HEK293 (cell line): ENCODE data around the gene CXXC1.

Experiments used
- AEBP2 ChIP-seq: fragments of 450-650 bp; formaldehyde crosslinking; IDR thresholded peaks from 2 replicates; pipeline ENCODE4 v1.5.1; 2016; ENCODE audit warnings: missing biosample characterization, missing genetic modification characterization, borderline replicate concordance
- KLF9 ChIP-seq: fragments of 450-650 bp; formaldehyde crosslinking; IDR thresholded peaks from 2 replicates; pipeline ENCODE4 v1.5.1; 2016; ENCODE audit warnings: missing biosample characterization, missing genetic modification characterization, low read depth
- MEIS1 ChIP-seq: sonication (generic); formaldehyde crosslinking; IDR thresholded peaks from 2 replicates; pipeline ENCODE4 v1.8.1; 2022; ENCODE audit warnings: missing genetic modification reagents, mild to moderate bottlenecking, borderline replicate concordance
- OVOL3 ChIP-seq: fragments of 450-650 bp; formaldehyde crosslinking; IDR thresholded peaks from 2 replicates; pipeline ENCODE4 v1.5.1; 2016; ENCODE audit warnings: missing biosample characterization, missing genetic modification characterization
- PRDM10 ChIP-seq: fragments of 450-650 bp; formaldehyde crosslinking; IDR thresholded peaks from 2 replicates; pipeline ENCODE4 v1.5.1; 2016; ENCODE audit warnings: missing biosample characterization, missing genetic modification characterization
- YY1 ChIP-seq: fragments of 450-650 bp; formaldehyde crosslinking; IDR thresholded peaks from 2 replicates; pipeline ENCODE4 v1.5.1; 2018; ENCODE audit warnings: missing biosample characterization, missing genetic modification characterization
- ZBTB10 ChIP-seq: fragments of 450-650 bp; formaldehyde crosslinking; IDR thresholded peaks from 2 replicates; pipeline ENCODE4 v1.5.1; 2016; ENCODE audit warnings: missing biosample characterization, missing genetic modification characterization
- ZBTB44 ChIP-seq: fragments of 450-650 bp; IDR thresholded peaks from 2 replicates; pipeline ENCODE4 v1.5.1; 2018; ENCODE audit warnings: missing biosample characterization, mild to moderate bottlenecking, missing genetic modification characterization
- ZBTB49 ChIP-seq: fragments of 450-650 bp; formaldehyde crosslinking; IDR thresholded peaks from 2 replicates; pipeline ENCODE4 v1.5.1; 2016; ENCODE audit warnings: missing biosample characterization, missing genetic modification characterization, low read depth
- ZBTB7A ChIP-seq: fragments of 450-650 bp; formaldehyde crosslinking; IDR thresholded peaks from 2 replicates; pipeline ENCODE4 v1.5.1; 2016; ENCODE audit warnings: low read depth, missing biosample characterization, missing genetic modification characterization
- ZNF132 ChIP-seq: fragments of 450-650 bp; formaldehyde crosslinking; IDR thresholded peaks from 2 replicates; pipeline ENCODE4 v1.5.1; 2017; ENCODE audit warnings: missing biosample characterization, missing genetic modification characterization, borderline replicate concordance
- ZNF184 ChIP-seq: fragments of 450-650 bp; IDR thresholded peaks from 2 replicates; pipeline ENCODE4 v1.5.1; 2018; ENCODE audit warnings: missing biosample characterization, mild to moderate bottlenecking, missing genetic modification characterization
- ZNF19 ChIP-seq: fragments of 450-650 bp; formaldehyde crosslinking; IDR thresholded peaks from 2 replicates; pipeline ENCODE4; 2016; ENCODE audit warnings: missing biosample characterization, missing genetic modification characterization, low read depth
- ZNF26 ChIP-seq: fragments of 450-650 bp; formaldehyde crosslinking; IDR thresholded peaks from 2 replicates; pipeline ENCODE4 v1.5.1; 2016; ENCODE audit warnings: missing biosample characterization, missing genetic modification characterization
- ZNF362 ChIP-seq: fragments of 450-650 bp; formaldehyde crosslinking; IDR thresholded peaks from 2 replicates; pipeline ENCODE4 v1.5.1; 2016; ENCODE audit warnings: missing biosample characterization, missing genetic modification characterization
- ZNF37A ChIP-seq: fragments of 450-650 bp; IDR thresholded peaks from 2 replicates; pipeline ENCODE4 v1.5.1; 2018; ENCODE audit warnings: missing biosample characterization, missing genetic modification characterization
- ZNF391 ChIP-seq: fragments of 450-650 bp; formaldehyde crosslinking; IDR thresholded peaks from 2 replicates; pipeline ENCODE4 v1.5.1; 2016; ENCODE audit warnings: low read depth, missing biosample characterization, missing genetic modification characterization, borderline replicate concordance
- ZNF549 ChIP-seq: fragments of 450-650 bp; IDR thresholded peaks from 2 replicates; pipeline ENCODE4 v1.5.1; 2018; ENCODE audit warnings: missing biosample characterization, missing genetic modification characterization, mild to moderate bottlenecking, inconsistent platforms, moderate library complexity
- ZNF585B ChIP-seq: fragments of 450-650 bp; formaldehyde crosslinking; IDR thresholded peaks from 2 replicates; pipeline ENCODE4 v1.5.1; 2016; ENCODE audit warnings: missing biosample characterization, missing genetic modification characterization
- ZNF677 ChIP-seq: fragments of 450-650 bp; IDR thresholded peaks from 2 replicates; pipeline ENCODE4 v1.5.0; 2018; ENCODE audit warnings: missing biosample characterization, mild to moderate bottlenecking, missing genetic modification characterization, moderate library complexity
- ZNF747 ChIP-seq: fragments of 450-650 bp; formaldehyde crosslinking; IDR thresholded peaks from 2 replicates; pipeline ENCODE4 v1.5.1; 2016; ENCODE audit warnings: missing biosample characterization, missing genetic modification characterization
- ZNF785 ChIP-seq: fragments of 450-650 bp; formaldehyde crosslinking; IDR thresholded peaks from 2 replicates; pipeline ENCODE4 v1.5.1; 2016; ENCODE audit warnings: missing biosample characterization, missing genetic modification characterization
- ZXDB ChIP-seq: fragments of 450-650 bp; formaldehyde crosslinking; IDR thresholded peaks from 2 replicates; pipeline ENCODE4 v1.5.1; 2016; ENCODE audit warnings: missing biosample characterization, missing genetic modification characterization

CXXC1 gene

GRCh38 chr18:50287441-50288347, at the start of gene CXXC1 (continued):
- no peak for TF ChIP-seq ZNF362 (tag by site-specific recombination)
- TF ChIP-seq ZNF37A (tag by site-specific recombination) = no peak
- TF ChIP-seq AEBP2 (tag by site-specific recombination) = no peak
- TF ChIP-seq MEIS1 (CRISPR knock-in tag) = no peak
- TF ChIP-seq ZNF26 (tag by site-specific recombination) = no peak
- no peak for TF ChIP-seq ZNF19 (tag by site-specific recombination)
- no peak for TF ChIP-seq ZNF132 (tag by site-specific recombination)
- TF ChIP-seq PRDM10 (tag by site-specific recombination) = no peak; the same call in 1 of the 2 replicates
- TF ChIP-seq ZBTB10 (tag by site-specific recombination) = peak; percentile 77; the same call in 1 of the 2 replicates
- no peak for TF ChIP-seq ZNF585B (tag by site-specific recombination)
- no peak for TF ChIP-seq ZNF785 (tag by site-specific recombination)
- TF ChIP-seq ZBTB7A (tag by site-specific recombination) = peak; percentile 92; the same call in 1 of the 2 replicates
- TF ChIP-seq YY1 (tag by site-specific recombination) = peak; percentile 100
- no peak for TF ChIP-seq ZNF677 (tag by site-specific recombination)
- TF ChIP-seq ZNF184 = no peak
- peak; percentile 72; the same call in 1 of the 2 replicates for TF ChIP-seq ZXDB (tag by site-specific recombination)
- peak; percentile 80 for TF ChIP-seq KLF9 (tag by site-specific recombination)
- no peak for TF ChIP-seq ZNF747
- no peak for TF ChIP-seq ZBTB49 (tag by site-specific recombination)
- peak; percentile 75 for TF ChIP-seq ZBTB44 (tag by site-specific recombination)
- no peak for TF ChIP-seq ZNF549 (tag by site-specific recombination)
- no peak for TF ChIP-seq OVOL3
- no peak for TF ChIP-seq ZNF391 (tag by site-specific recombination)
